WTC11 (cell line): ENCODE results near the gene ENTPD6. TPM values are rescaled to one million over a fixed set of nuclear protein-coding genes. Genes with fewer than 3 reads are reported as not detected.

Experiments
- ATAC-seq: fragments of 200-7000 bp; cut with Tn5 transposase; 2 replicates; pipeline ENCODE4 v1.10.0; 2021; ENCODE audit warnings: mild to moderate bottlenecking, moderate library complexity
- CTCF ChIA-PET: fragments of 300-600 bp; sonication (Branson Sonifier 250); formaldehyde crosslinking; loops from one replicate; lab custom pipeline; 2021; ENCODE audit warnings: antibody characterized with exemption; lab: Charles Lee
- POLR2A ChIA-PET: fragments of 350-600 bp; sonication (Branson Sonifier 250); formaldehyde crosslinking; loops from one replicate; lab custom pipeline; 2021; ENCODE audit warnings: antibody characterized with exemption; lab: Charles Lee
- DNase-seq: peaks from one replicate; pipeline ENCODE4 v3.0.0; 2021; ENCODE audit warnings: low spot score
- H3K27ac Mint-ChIP-seq: 2 replicates; pipeline ENCODE4 v1.8.0; 2021; ENCODE audit warnings: mixed read lengths
- H3K27me3 Mint-ChIP-seq: 2 replicates; pipeline ENCODE4 v1.8.0; 2021; ENCODE audit warnings: low read depth, mild to moderate bottlenecking, moderate library complexity, mixed read lengths
- H3K36me3 Mint-ChIP-seq: 2 replicates; pipeline ENCODE4 v1.8.0; 2021; ENCODE audit warnings: mixed read lengths
- H3K4me1 Mint-ChIP-seq: 2 replicates; pipeline ENCODE4 v1.8.0; 2022; ENCODE audit warnings: mixed read lengths
- H3K4me3 Mint-ChIP-seq: 2 replicates; pipeline ENCODE4 v1.8.0; 2021; ENCODE audit warnings: mild to moderate bottlenecking, moderate library complexity, mixed read lengths
- H3K9me3 Mint-ChIP-seq: 2 replicates; pipeline ENCODE4 v1.8.0; 2021; ENCODE audit warnings: mixed read lengths
- ARID4B ChIP-seq: sonication (generic); formaldehyde crosslinking; IDR thresholded peaks from 2 replicates; pipeline ENCODE4 v1.8.0; 2023; ENCODE audit warnings: missing genetic modification reagents, mild to moderate bottlenecking, borderline replicate concordance
- ATF1 ChIP-seq: sonication (generic); formaldehyde crosslinking; IDR thresholded peaks from 2 replicates; pipeline ENCODE4 v1.8.1; 2023; ENCODE audit warnings: mild to moderate bottlenecking, moderate library complexity, missing genetic modification reagents
- CDX4 ChIP-seq: fragments of 250-450 bp; sonication (Bioruptor Pico); IDR thresholded peaks from 2 replicates; pipeline ENCODE4 v1.9.0; 2021; ENCODE audit warnings: moderate library complexity, mild to moderate bottlenecking, inconsistent platforms, borderline replicate concordance
- E2F5 ChIP-seq: sonication (generic); formaldehyde crosslinking; IDR thresholded peaks from 2 replicates; pipeline ENCODE4 v1.8.1; 2022; ENCODE audit warnings: mild to moderate bottlenecking, moderate library complexity, missing genetic modification reagents
- ELF4 ChIP-seq: sonication (generic); formaldehyde crosslinking; IDR thresholded peaks from 2 replicates; pipeline ENCODE4 v1.8.1; 2022; ENCODE audit warnings: low read depth, mild to moderate bottlenecking, moderate library complexity, missing genetic modification reagents
- ESRRA ChIP-seq: sonication (generic); formaldehyde crosslinking; IDR thresholded peaks from 2 replicates; pipeline ENCODE4 v1.8.1; 2022; ENCODE audit warnings: mild to moderate bottlenecking, missing genetic modification reagents, borderline replicate concordance
- FOXK1 ChIP-seq: sonication (generic); formaldehyde crosslinking; IDR thresholded peaks from 2 replicates; pipeline ENCODE4 v1.8.0; 2022; ENCODE audit warnings: mild to moderate bottlenecking, moderate library complexity, missing genetic modification reagents
- GTF2I ChIP-seq: fragments of 250-450 bp; sonication (Bioruptor Pico); conservative IDR thresholded peaks from 2 replicates; pipeline ENCODE4 v1.4.0; 2021; ENCODE audit warnings: mild to moderate bottlenecking
- JAZF1 ChIP-seq: fragments of 250-450 bp; sonication (Bioruptor Pico); IDR thresholded peaks from 2 replicates; pipeline ENCODE4 v1.9.0; 2021; ENCODE audit warnings: moderate library complexity, mild to moderate bottlenecking, inconsistent platforms
- MXD4 ChIP-seq: fragments of 250-450 bp; sonication (Bioruptor Pico); IDR thresholded peaks from 2 replicates; pipeline ENCODE4 v1.8.0; 2021; ENCODE audit warnings: mild to moderate bottlenecking, moderate library complexity, borderline replicate concordance
- NFATC4 ChIP-seq: fragments of 250-450 bp; sonication (Bioruptor Pico); IDR thresholded peaks from 2 replicates; pipeline ENCODE4 v1.9.0; 2021; ENCODE audit warnings: mild to moderate bottlenecking
- NFE2L1 ChIP-seq: sonication (generic); formaldehyde crosslinking; IDR thresholded peaks from 2 replicates; pipeline ENCODE4 v1.8.1; 2023; ENCODE audit warnings: missing genetic modification reagents
- NR2C2 ChIP-seq: sonication (generic); formaldehyde crosslinking; IDR thresholded peaks from 2 replicates; pipeline ENCODE4 v1.8.0; 2022; ENCODE audit warnings: mild to moderate bottlenecking, missing genetic modification reagents
- RORB ChIP-seq: fragments of 250-450 bp; sonication (Bioruptor Pico); IDR thresholded peaks from 2 replicates; pipeline ENCODE4 v1.9.0; 2021; ENCODE audit warnings: mild to moderate bottlenecking
- SOX15 ChIP-seq: fragments of 250-450 bp; sonication (Bioruptor Pico); IDR thresholded peaks from 2 replicates; pipeline ENCODE4 v1.9.0; 2021; ENCODE audit warnings: mild to moderate bottlenecking
- TEAD1 ChIP-seq: sonication (generic); formaldehyde crosslinking; IDR thresholded peaks from 2 replicates; pipeline ENCODE4 v1.8.0; 2022; ENCODE audit warnings: mild to moderate bottlenecking, missing genetic modification reagents
- TP53 ChIP-seq: sonication (generic); formaldehyde crosslinking; IDR thresholded peaks from 2 replicates; pipeline ENCODE4 v1.8.1; 2023; ENCODE audit warnings: mild to moderate bottlenecking, missing genetic modification reagents
- ZNF121 ChIP-seq: sonication (generic); formaldehyde crosslinking; IDR thresholded peaks from 2 replicates; pipeline ENCODE4 v1.8.0; 2023; ENCODE audit warnings: missing genetic modification reagents
- ZNF138 ChIP-seq: sonication (generic); formaldehyde crosslinking; conservative IDR thresholded peaks from 2 replicates; pipeline ENCODE4 v1.8.1; 2022; ENCODE audit warnings: mild to moderate bottlenecking, moderate library complexity, missing genetic modification reagents
- ZNF219 ChIP-seq: sonication (generic); formaldehyde crosslinking; IDR thresholded peaks from 2 replicates; pipeline ENCODE4 v1.8.0; 2023; ENCODE audit warnings: missing genetic modification reagents, mild to moderate bottlenecking, borderline replicate concordance
- ZNF317 ChIP-seq: sonication (generic); formaldehyde crosslinking; IDR thresholded peaks from 2 replicates; pipeline ENCODE4 v1.8.1; 2023; ENCODE audit warnings: low read depth, mild to moderate bottlenecking, moderate library complexity, missing genetic modification reagents, borderline replicate concordance
- ZNF425 ChIP-seq: fragments of 250-450 bp; sonication (Bioruptor Pico); conservative IDR thresholded peaks from 2 replicates; pipeline ENCODE4 v1.9.0; 2021; ENCODE audit warnings: mild to moderate bottlenecking
- ZSCAN18 ChIP-seq: fragments of 250-450 bp; sonication (Bioruptor Pico); IDR thresholded peaks from 2 replicates; pipeline ENCODE4 v2.1.2; 2022; ENCODE audit warnings: mild to moderate bottlenecking, moderate library complexity
- total RNA-seq: library from RNA; stranded (reverse); gene quantifications from 3 replicates; pipeline ENCODE4 v1.2.3, GENCODE V29; 2021

Gene ENTPD6
- total RNA-seq, 1 experiment from 2014 or later: 56.9 TPM

GRCh38 chr20:25251558-25251957 is 56.0 kb downstream of the ENTPD6 start:
- Mint-ChIP-seq H3K9me3 (no peaks in the 10 kb centered on the region), H3K4me3 (no peak overlapping the region), H3K27ac (no peak overlapping the region; the same call in 1 of the 2 replicates), H3K4me1 (peaks cover 31% of the 10 kb centered on the region), H3K36me3 (peaks cover 7% of the 10 kb centered on the region; the same call in 1 of the 2 replicates), H3K27me3 (peaks cover 5% of the 10 kb centered on the region)
- TF ChIP-seq JAZF1 (no peak), ZSCAN18 (no peak), CDX4 (CRISPR knock-in tag) (no peak), FOXK1 (CRISPR knock-in tag) (no peak), ELF4 (CRISPR knock-in tag) (no peak), GTF2I (no peak), RORB (no peak)
- ChIA-PET POLR2A (no interaction called here), CTCF (interaction anchor here (1.8 kb wide), 1 partner anchor 45 kb away, joined by 5 read pairs; no protein-coding TSS in a partner anchor)
- DNase-seq (no peak), ATAC-seq (no peak)

GRCh38 chr20:25252230-25252651 is 56.7 kb downstream of the ENTPD6 start:
- ATAC-seq: no peak
- Mint-ChIP-seq H3K27ac (no peak overlapping the region), H3K4me3 (no peak overlapping the region), H3K4me1 (peaks cover 26% of the 10 kb centered on the region), H3K9me3 (no peaks in the 10 kb centered on the region), H3K27me3 (no peaks in the 10 kb centered on the region), H3K36me3 (peaks cover 7% of the 10 kb centered on the region; the same call in 1 of the 2 replicates)
- no peak for DNase-seq
- TF ChIP-seq TEAD1 (CRISPR knock-in tag): no peak
- no peak for TF ChIP-seq ELF4 (CRISPR knock-in tag)
- TF ChIP-seq ZNF219: no peak
- TF ChIP-seq NR2C2 (CRISPR knock-in tag): no peak
- POLR2A ChIA-PET: no interaction called here
- CTCF ChIA-PET: interaction anchor here (1.8 kb wide), 1 partner anchor 44 kb away, joined by 5 read pairs; no protein-coding TSS in a partner anchor

GRCh38 chr20:25252686-25253421 is 57.3 kb downstream of the ENTPD6 start:
- ATAC-seq (no peak), DNase-seq (no peak)
- CTCF ChIA-PET: interaction anchor here (1.8 kb wide), 1 partner anchor 43 kb away, joined by 5 read pairs; no protein-coding TSS in a partner anchor
- Mint-ChIP-seq H3K27ac (no peak overlapping the region; the same call in 1 of the 2 replicates), H3K9me3 (no peaks in the 10 kb centered on the region), H3K4me3 (no peak overlapping the region), H3K27me3 (no peaks in the 10 kb centered on the region), H3K4me1 (peaks cover 26% of the 10 kb centered on the region), H3K36me3 (peaks cover 7% of the 10 kb centered on the region; the same call in 1 of the 2 replicates)
- POLR2A ChIA-PET: no interaction called here
- TF ChIP-seq TEAD1 (CRISPR knock-in tag) (no peak), ATF1 (CRISPR knock-in tag) (no peak), TP53 (CRISPR knock-in tag) (no peak), NFATC4 (CRISPR knock-in tag) (no peak), SOX15 (no peak), ZNF425 (CRISPR knock-in tag) (no peak), ARID4B (CRISPR knock-in tag) (no peak), MXD4 (CRISPR knock-in tag) (no peak), ZNF121 (no peak), ZNF138 (CRISPR knock-in tag) (no peak), E2F5 (no peak), ZNF317 (no peak), NFE2L1 (CRISPR knock-in tag) (no peak), ESRRA (no peak)
